ENCODE data around the gene E2F6. TPM values are rescaled to one million over a fixed set of nuclear protein-coding genes. Genes with fewer than 3 reads are reported as not detected.

E2F6 gene
- total RNA-seq, 1 experiment from 2014 or later = 21.8 TPM

DNA sequence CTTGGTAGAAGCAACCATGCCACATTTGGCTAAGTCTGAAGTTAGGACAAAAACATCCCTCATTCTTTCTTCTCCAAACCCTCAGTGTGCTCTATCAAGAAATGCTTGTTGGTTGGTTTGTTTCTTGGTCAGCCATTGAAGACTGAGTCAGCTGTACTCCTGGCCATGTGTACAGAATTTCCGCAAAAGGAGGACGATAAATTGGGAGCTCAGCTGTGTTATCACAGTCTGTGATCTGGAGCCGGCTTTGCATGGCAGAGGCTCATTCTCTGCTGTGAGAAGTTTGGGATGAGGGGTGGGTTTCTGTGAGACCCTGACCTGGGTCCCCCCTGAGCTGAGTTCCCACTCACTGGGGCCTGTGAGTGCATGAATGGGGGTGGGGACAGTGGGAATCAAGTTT is 26.3 kb upstream of the E2F6 start:
- no peaks in the 10 kb centered on the region for H3K79me1 ChIP-seq (ENCODE audit: insufficient read depth, low read depth, low read length, poor library complexity, severe bottlenecking)
- DNase-seq = no peak
- no peak overlapping the region for H3K56ac ChIP-seq (ENCODE audit: insufficient read length, low read depth, low read length)
- no CpG with 5 or more reads among the region's 3 CpGs for WGBS (ENCODE audit: extremely low coverage, insufficient read length, low lambda C conversion rate)
- H3K4ac ChIP-seq (ENCODE audit: low read depth, low read length) = no peak overlapping the region
- no peak overlapping the region for H3K14ac ChIP-seq (ENCODE audit: insufficient read depth, low read length)
- no peaks in the 10 kb centered on the region for H3K27me3 ChIP-seq (ENCODE audit: insufficient read depth, low read length)
- Mint-ChIP-seq H3K36me3 (ENCODE audit: insufficient read depth in 1 of 3, low read depth in 3 of 3) (peaks cover 5 to 6% (median 5%) of the 10 kb centered on the region in 3 experiments; a peak in 6 of 7 replicates), H3K9me3 (peaks cover 4 to 5% of the 10 kb centered on the region in 2 experiments), H3K4me1 (peaks cover 24 to 28% of the 10 kb centered on the region in 2 experiments), H3K4me3 (no peak overlapping the region; a peak in 1 of 5 replicates), H3K27me3 (ENCODE audit: low read depth) (no peaks in the 10 kb centered on the region; the same call in 1 of the 2 replicates), H3K27ac (peak overlapping the region in 1 of 3 experiments; percentile 73; a peak in 2 of 7 replicates)
- H3K9me3 ChIP-seq (ENCODE audit: control insufficient read depth, low read depth, low read length) = no peaks in the 10 kb centered on the region
- no peak overlapping the region for H3K18ac ChIP-seq (ENCODE audit: insufficient read length, low read depth, low read length)
- H3K23ac ChIP-seq (ENCODE audit: insufficient read length, low read depth, low read length) = no peak overlapping the region
- no peak overlapping the region for H3K4me2 ChIP-seq (ENCODE audit: insufficient read depth, insufficient read length, low read length)
- H2BK12ac ChIP-seq (ENCODE audit: insufficient read length, low read depth, low read length) = no peak overlapping the region
- H4K20me1 ChIP-seq (ENCODE audit: control insufficient read depth, insufficient read depth, insufficient read length) = no peaks in the 10 kb centered on the region
- no peak overlapping the region for H2BK5ac ChIP-seq (ENCODE audit: insufficient read length, low read length)
- TF ChIP-seq, protein P1, sequence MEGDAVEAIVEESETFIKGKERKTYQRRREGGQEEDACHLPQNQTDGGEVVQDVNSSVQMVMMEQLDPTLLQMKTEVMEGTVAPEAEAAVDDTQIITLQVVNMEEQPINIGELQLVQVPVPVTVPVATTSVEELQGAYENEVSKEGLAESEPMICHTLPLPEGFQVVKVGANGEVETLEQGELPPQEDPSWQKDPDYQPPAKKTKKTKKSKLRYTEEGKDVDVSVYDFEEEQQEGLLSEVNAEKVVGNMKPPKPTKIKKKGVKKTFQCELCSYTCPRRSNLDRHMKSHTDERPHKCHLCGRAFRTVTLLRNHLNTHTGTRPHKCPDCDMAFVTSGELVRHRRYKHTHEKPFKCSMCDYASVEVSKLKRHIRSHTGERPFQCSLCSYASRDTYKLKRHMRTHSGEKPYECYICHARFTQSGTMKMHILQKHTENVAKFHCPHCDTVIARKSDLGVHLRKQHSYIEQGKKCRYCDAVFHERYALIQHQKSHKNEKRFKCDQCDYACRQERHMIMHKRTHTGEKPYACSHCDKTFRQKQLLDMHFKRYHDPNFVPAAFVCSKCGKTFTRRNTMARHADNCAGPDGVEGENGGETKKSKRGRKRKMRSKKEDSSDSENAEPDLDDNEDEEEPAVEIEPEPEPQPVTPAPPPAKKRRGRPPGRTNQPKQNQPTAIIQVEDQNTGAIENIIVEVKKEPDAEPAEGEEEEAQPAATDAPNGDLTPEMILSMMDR (conservative IDR thresholded peaks at IDR 0.05) = no peak
- no peak overlapping the region for H2BK20ac ChIP-seq (ENCODE audit: low read depth, low read length, poor library complexity, severe bottlenecking)
- no peak overlapping the region for H4K8ac ChIP-seq (replicated peaks; ENCODE audit: insufficient read length, low read depth, low read length)
- H3K27ac ChIP-seq (ENCODE audit: insufficient read length, low read depth, low read length) = no peak overlapping the region
- no peak overlapping the region for H4K91ac ChIP-seq (ENCODE audit: insufficient read length, low read depth, low read length)
- H2AK5ac ChIP-seq (ENCODE audit: insufficient read length, low read length) = no peak overlapping the region
- no peak overlapping the region for H2BK120ac ChIP-seq (ENCODE audit: low read depth, low read length, poor library complexity, severe bottlenecking)
- H2BK15ac ChIP-seq (ENCODE audit: low read depth, low read length) = no peak overlapping the region
- H4K5ac ChIP-seq (ENCODE audit: insufficient read length, low read depth, low read length) = no peak overlapping the region
- H3K9ac ChIP-seq (ENCODE audit: extremely low read depth, insufficient read length, low read length) = no peak overlapping the region
- H3K79me2 ChIP-seq (ENCODE audit: insufficient read depth, low read length) = peaks cover 2% of the 10 kb centered on the region; the same call in 1 of the 2 replicates
- no peak overlapping the region for H2AFZ ChIP-seq (ENCODE audit: low read length)
- no peaks in the 10 kb centered on the region; the same call in 1 of the 2 replicates for H3K4me1 ChIP-seq (ENCODE audit: insufficient read depth, low read length)
- H3K23me2 ChIP-seq (ENCODE audit: insufficient read length, low read depth, low read length, poor library complexity, severe bottlenecking) = no peaks in the 10 kb centered on the region
- no peak overlapping the region for H3T11ph ChIP-seq (ENCODE audit: low read length)

Measured in H9 (cell line).